Parathyroid adenoma (tissue), 2 donors: Measurements from ENCODE around the gene GMPS.

Experiments used
- H2AFZ ChIP-seq: fragments of 300-600 bp; sonication (generic); one replicate; pipeline ENCODE4 v1.7.0; 2017; ENCODE audit warnings: antibody characterized with exemption, mild to moderate bottlenecking
- H3K27ac ChIP-seq: fragments of 300-600 bp; sonication (generic); one replicate; pipeline ENCODE4 v1.7.0; 2017
- H3K27me3 ChIP-seq: fragments of 300-600 bp; sonication (generic); one replicate; pipeline ENCODE4 v1.7.0; 2017; ENCODE audit warnings: low read length; ENCODE audit not compliant: control insufficient read depth, insufficient read depth
- H3K36me3 ChIP-seq: fragments of 300-600 bp; sonication (generic); one replicate; pipeline ENCODE4 v1.7.0; 2017; ENCODE audit warnings: low read length; ENCODE audit not compliant: control insufficient read depth, insufficient read depth
- H3K4me1 ChIP-seq: fragments of 300-600 bp; sonication (generic); one replicate; pipeline ENCODE4 v1.7.0; 2017; ENCODE audit warnings: control low read depth
- H3K4me2 ChIP-seq: fragments of 300-600 bp; sonication (generic); one replicate; pipeline ENCODE4 v1.7.0; 2017; ENCODE audit warnings: low read length
- H3K4me3 ChIP-seq: fragments of 300-600 bp; sonication (generic); one replicate; pipeline ENCODE4 v1.7.0; 2017; ENCODE audit warnings: low read depth, low read length
- H3K79me2 ChIP-seq: fragments of 300-600 bp; sonication (generic); one replicate; pipeline ENCODE4 v1.7.0; 2017; ENCODE audit warnings: control low read depth
- H3K9ac ChIP-seq: fragments of 300-600 bp; sonication (generic); one replicate; pipeline ENCODE4 v1.7.0; 2017; ENCODE audit warnings: mild to moderate bottlenecking
- H3K9me3 ChIP-seq: fragments of 300-600 bp; sonication (generic); one replicate; pipeline ENCODE4 v1.7.0; 2017; ENCODE audit warnings: low read length; ENCODE audit not compliant: control insufficient read depth
- TF ChIP-seq, protein P1 (sequence below): fragments of 300-600 bp; sonication (generic); IDR thresholded peaks from one replicate; pipeline ENCODE4 v1.7.0; 2017; ENCODE audit warnings: antibody characterized with exemption, mild to moderate bottlenecking
- donor health status: primary hyperparathyroidism.

Gene GMPS

DNA sequence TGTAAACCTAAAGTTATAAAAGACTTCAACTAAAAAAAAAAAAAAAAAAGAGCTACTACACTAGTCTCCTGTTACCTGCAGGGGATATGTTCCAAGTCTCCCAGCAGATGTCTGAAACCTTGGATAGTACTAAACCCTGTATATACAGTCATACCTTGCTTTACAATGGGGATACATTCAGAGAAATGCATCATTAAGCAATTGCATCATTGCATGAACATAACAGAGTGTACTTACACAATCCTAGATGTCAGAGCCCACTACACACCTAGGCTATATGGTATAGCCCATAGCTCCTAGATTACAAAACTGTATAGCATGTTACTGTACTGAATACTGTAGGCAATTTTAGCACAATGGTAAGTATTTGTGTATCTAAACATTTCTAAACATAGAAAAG lies 119.1 kb downstream of the GMPS start:
- Histone ChIP-seq H3K36me3 (no peaks in the 10 kb centered on the region), H3K4me1 (no peaks in the 10 kb centered on the region)

DNA sequence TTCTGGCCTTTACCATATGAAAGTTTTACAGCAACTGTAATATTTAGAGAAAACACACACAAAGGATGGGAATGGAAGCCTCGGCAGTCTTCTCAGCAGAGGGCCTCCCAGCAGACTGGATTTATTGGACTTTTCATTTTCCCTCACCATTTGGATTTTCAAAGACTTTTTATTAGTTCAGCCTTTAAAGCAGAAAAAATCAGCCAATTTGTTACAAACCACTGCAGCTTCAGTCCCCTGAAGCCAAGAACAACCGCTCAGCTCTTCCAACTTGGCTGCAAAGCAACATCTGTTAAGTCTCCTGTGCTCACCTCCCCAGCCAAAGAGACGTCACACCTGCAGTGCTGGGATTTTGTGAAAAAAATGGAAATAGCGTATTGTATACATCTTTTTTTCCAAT lies 120.8 kb downstream of the GMPS start:
- H3K79me2 ChIP-seq = no peaks in the 10 kb centered on the region
- H3K4me1 ChIP-seq = no peaks in the 10 kb centered on the region
- no peaks in the 10 kb centered on the region for H3K36me3 ChIP-seq
- H3K9me3 ChIP-seq = no peaks in the 10 kb centered on the region
- H3K4me3 ChIP-seq = no peak overlapping the region
- H3K4me2 ChIP-seq = no peak overlapping the region
- no peak overlapping the region for H3K27ac ChIP-seq
- TF ChIP-seq, protein P1, sequence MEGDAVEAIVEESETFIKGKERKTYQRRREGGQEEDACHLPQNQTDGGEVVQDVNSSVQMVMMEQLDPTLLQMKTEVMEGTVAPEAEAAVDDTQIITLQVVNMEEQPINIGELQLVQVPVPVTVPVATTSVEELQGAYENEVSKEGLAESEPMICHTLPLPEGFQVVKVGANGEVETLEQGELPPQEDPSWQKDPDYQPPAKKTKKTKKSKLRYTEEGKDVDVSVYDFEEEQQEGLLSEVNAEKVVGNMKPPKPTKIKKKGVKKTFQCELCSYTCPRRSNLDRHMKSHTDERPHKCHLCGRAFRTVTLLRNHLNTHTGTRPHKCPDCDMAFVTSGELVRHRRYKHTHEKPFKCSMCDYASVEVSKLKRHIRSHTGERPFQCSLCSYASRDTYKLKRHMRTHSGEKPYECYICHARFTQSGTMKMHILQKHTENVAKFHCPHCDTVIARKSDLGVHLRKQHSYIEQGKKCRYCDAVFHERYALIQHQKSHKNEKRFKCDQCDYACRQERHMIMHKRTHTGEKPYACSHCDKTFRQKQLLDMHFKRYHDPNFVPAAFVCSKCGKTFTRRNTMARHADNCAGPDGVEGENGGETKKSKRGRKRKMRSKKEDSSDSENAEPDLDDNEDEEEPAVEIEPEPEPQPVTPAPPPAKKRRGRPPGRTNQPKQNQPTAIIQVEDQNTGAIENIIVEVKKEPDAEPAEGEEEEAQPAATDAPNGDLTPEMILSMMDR = no peak
- no peak overlapping the region for H3K9ac ChIP-seq
- H2AFZ ChIP-seq = no peak overlapping the region
- H3K27me3 ChIP-seq = no peaks in the 10 kb centered on the region

More for the DNA sequence above, 119.1 kb downstream of the GMPS start:
- Histone ChIP-seq H3K9ac (no peak overlapping the region), H3K27me3 (no peaks in the 10 kb centered on the region), H3K4me3 (no peak overlapping the region), H2AFZ (no peak overlapping the region), H3K79me2 (no peaks in the 10 kb centered on the region), H3K9me3 (no peaks in the 10 kb centered on the region), H3K27ac (no peak overlapping the region), H3K4me2 (no peak overlapping the region)
- TF ChIP-seq, protein P1 = no peak

DNA sequence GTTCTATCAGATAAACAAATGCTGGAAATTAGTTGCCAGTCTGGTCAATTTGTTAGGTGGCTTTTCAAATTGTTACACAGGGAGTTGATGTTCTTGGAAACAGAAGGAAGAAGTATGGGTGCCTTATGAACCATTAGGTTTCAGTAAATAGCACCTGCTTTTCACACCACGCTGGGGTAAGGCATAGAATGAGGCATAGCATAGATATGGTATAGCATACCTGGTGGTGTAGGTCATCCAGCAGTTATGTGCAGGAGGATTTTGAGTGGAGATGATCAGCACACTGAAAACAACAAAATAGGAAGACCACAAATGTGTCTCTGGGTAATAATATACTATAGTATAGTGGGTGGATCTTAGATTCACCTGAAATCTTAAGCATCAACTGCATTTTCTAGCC lies 121.4 kb downstream of the GMPS start:
- no peaks in the 10 kb centered on the region for H3K4me1 ChIP-seq

More for the DNA sequence above, 121.4 kb downstream of the GMPS start:
- Histone ChIP-seq H2AFZ (no peak overlapping the region), H3K79me2 (no peaks in the 10 kb centered on the region), H3K9ac (no peak overlapping the region), H3K4me3 (no peak overlapping the region), H3K36me3 (no peaks in the 10 kb centered on the region), H3K4me2 (no peak overlapping the region), H3K27me3 (no peaks in the 10 kb centered on the region), H3K27ac (no peak overlapping the region), H3K9me3 (no peaks in the 10 kb centered on the region)
- TF ChIP-seq, protein P1 = no peak
